Ishikawa (cell line): Measurements from ENCODE around the gene ARHGAP21.

Source experiments
- CEBPB ChIP-seq: IDR thresholded peaks from 2 replicates; pipeline ENCODE4 v1.6.1; 2012
- CREB1 ChIP-seq: IDR thresholded peaks from 2 replicates; pipeline ENCODE4 v1.6.1; 2012; ENCODE audit warnings: low read depth
- EGR1 ChIP-seq: IDR thresholded peaks from 2 replicates; pipeline ENCODE4 v1.6.1; 2012
- EP300 ChIP-seq: IDR thresholded peaks from 2 replicates; pipeline ENCODE4 v1.6.1; 2012; ENCODE audit warnings: borderline replicate concordance
- FOXM1 ChIP-seq: IDR thresholded peaks from 2 replicates; pipeline ENCODE4 v1.6.1; 2012; ENCODE audit warnings: low read depth, borderline replicate concordance
- NFIC ChIP-seq: IDR thresholded peaks from 2 replicates; pipeline ENCODE4 v1.6.1; 2012
- RAD21 ChIP-seq: IDR thresholded peaks from 2 replicates; pipeline ENCODE4 v1.6.1; 2012; ENCODE audit warnings: low read depth
- REST ChIP-seq: IDR thresholded peaks from 2 replicates; pipeline ENCODE4 v1.6.1; 2012; ENCODE audit warnings: low read depth, mild to moderate bottlenecking
- TAF1 ChIP-seq: IDR thresholded peaks from 2 replicates; pipeline ENCODE4 v1.6.1; 2012; ENCODE audit warnings: low read depth, mild to moderate bottlenecking
- TEAD4 ChIP-seq: IDR thresholded peaks from 2 replicates; pipeline ENCODE4 v1.6.1; 2012
- YY1 ChIP-seq: IDR thresholded peaks from 2 replicates; pipeline ENCODE4 v1.6.1; 2012; ENCODE audit warnings: low read depth
- ZBTB7A ChIP-seq: IDR thresholded peaks from 2 replicates; pipeline ENCODE4 v1.6.1; 2012; ENCODE audit warnings: low read depth
- TF ChIP-seq, protein P1 (sequence below): IDR thresholded peaks from 2 replicates; pipeline ENCODE4 v1.6.1; 2012
- TF ChIP-seq, protein P2 (sequence below): IDR thresholded peaks from 2 replicates; pipeline ENCODE4 v1.6.1; 2012

- TF ChIP-seq REST: no peak
- TF ChIP-seq ZBTB7A: no peak
- no peak for TF ChIP-seq RAD21
- no peak for TF ChIP-seq CEBPB
- TF ChIP-seq EP300: no peak
- TF ChIP-seq YY1: no peak
- TF ChIP-seq CREB1: no peak
- TF ChIP-seq, protein P1, sequence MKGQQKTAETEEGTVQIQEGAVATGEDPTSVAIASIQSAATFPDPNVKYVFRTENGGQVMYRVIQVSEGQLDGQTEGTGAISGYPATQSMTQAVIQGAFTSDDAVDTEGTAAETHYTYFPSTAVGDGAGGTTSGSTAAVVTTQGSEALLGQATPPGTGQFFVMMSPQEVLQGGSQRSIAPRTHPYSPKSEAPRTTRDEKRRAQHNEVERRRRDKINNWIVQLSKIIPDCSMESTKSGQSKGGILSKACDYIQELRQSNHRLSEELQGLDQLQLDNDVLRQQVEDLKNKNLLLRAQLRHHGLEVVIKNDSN: no peak
- TF ChIP-seq TAF1: no peak
- TF ChIP-seq, protein P2, sequence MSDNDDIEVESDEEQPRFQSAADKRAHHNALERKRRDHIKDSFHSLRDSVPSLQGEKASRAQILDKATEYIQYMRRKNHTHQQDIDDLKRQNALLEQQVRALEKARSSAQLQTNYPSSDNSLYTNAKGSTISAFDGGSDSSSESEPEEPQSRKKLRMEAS: no peak
- no peak for TF ChIP-seq TEAD4
- no peak for TF ChIP-seq FOXM1
- TF ChIP-seq NFIC: no peak
- no peak for TF ChIP-seq EGR1
Observed at GRCh38 chr10:24683554-24683953, 40.1 kb downstream of the ARHGAP21 start.
